GM20000 (cell line): ENCODE data around the gene RPL37.

Experiments used
- DNase-seq: peaks from one replicate; pipeline ENCODE4 v3.0.0; 2012; ENCODE audit warnings: low spot score
- CTCF ChIP-seq: IDR thresholded peaks from 2 replicates; pipeline ENCODE4 v1.5.1; 2012; ENCODE audit warnings: mild to moderate bottlenecking, control low read depth; ENCODE audit errors: extremely low read depth, missing control alignments

Gene RPL37

DNA sequence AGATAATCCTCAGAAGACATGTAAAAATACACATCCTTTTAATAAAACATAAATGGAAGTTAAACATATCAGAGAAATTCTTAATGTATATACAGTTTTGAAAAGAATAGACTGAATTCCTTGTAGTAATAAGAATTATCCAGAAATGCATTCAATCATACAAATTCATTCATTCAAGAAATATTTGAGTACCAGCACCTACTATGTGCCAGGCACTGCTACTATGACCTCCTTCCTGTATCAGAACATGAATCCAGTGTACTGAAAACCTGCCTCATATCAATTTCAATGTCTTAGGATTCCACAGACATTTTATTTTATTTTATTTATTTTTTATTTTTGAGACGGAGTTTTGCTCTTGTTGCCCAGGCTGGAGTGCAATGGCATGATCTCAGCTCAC, 50.1 kb downstream of the RPL37 start:
- no peak for DNase-seq
- TF ChIP-seq CTCF = no peak

DNA sequence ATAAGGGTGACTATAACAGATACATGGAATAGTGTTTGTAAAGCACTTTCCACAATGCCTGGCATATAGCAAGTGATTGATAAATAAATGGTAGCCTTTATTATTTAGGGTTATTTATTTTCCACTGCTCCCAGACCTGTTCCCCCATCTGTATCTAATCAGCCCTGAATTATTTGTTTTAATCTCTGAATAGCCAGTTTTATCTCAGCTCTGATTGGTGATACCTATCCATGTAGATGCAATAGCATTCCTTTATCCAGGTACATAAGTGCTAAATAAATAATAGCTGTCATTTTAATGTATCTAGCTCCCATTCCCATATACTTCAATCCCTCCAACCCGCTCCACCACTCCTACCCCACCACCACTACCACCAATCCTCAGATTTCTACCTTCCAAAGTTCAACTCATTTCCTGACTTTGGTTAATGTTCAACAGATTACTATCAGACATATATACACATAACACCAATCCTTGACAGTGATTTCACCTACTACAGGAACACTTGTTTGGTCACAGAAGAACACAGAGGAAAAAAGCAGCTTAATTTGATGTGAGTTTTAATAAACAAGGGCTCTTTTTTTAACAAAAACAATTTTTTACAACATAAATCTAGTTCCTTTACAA, 50.9 kb downstream of the RPL37 start:
- no peak for DNase-seq

DNA sequence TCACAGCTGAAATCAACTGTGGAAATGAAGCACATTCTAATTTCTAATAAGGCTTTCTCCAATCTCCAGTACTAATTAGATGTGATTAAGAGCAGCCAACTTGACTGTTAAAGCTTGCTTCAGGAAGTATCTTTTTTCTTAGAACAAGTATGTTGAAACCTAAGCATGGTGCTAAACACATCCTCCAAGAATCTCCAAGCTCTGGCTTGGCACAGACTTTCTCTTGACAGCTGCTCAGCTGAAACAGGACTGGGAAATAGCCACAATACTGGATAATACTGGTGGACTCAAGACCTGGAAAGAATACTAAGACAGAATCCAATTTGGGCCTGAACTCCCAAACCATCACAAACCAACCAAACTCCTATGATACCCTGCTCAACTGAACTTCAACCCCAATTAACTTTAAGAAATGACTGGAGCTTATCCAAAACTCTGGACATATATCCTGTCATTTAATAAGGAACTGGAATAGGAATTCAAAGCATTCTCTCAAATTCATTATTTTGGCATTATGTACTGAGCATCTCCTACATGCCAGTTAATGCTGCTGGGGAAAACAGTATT, 53.1 kb downstream of the RPL37 start:
- no peak for DNase-seq

More for the DNA sequence above, 50.9 kb downstream of the RPL37 start:
- no peak for TF ChIP-seq CTCF

GRCh38 chr5:40780858-40781257, 54.2 kb downstream of the RPL37 start:
- no peak for DNase-seq
- no peak for TF ChIP-seq CTCF

More for the DNA sequence above, 53.1 kb downstream of the RPL37 start:
- no peak for TF ChIP-seq CTCF

DNA sequence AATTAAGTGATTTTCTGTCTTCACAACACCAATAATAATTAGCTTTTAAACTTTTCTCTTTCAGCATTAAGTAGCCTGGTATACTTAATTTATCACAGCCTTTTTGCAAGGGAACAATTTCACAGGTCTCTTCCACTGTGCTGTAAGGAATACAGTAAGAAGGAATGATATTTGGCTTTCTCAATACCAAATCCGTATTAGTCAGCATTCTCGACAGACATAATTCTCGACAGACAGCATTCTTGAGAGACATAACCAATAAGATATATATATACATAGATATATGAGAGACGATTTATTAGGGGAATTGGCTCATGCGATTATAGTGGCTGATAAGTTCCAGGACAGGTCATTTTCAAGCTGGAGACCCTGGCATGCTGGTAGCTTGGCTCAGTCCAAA, 54.8 kb downstream of the RPL37 start:
- DNase-seq = no peak
- no peak for TF ChIP-seq CTCF

GRCh38 chr5:40779561-40779960, 55.5 kb downstream of the RPL37 start:
- TF ChIP-seq CTCF = no peak
- DNase-seq = no peak

GRCh38 chr5:40778133-40778532, 56.9 kb downstream of the RPL37 start:
- TF ChIP-seq CTCF = no peak
- DNase-seq = no peak
